ENCODE results near the gene UBE2QL1.

GRCh38 chr5:6475626-6476312, 27.1 kb downstream of the UBE2QL1 start:
- TF ChIP-seq CTCF (IDR thresholded peaks at IDR 0.05) = no peak
- TF ChIP-seq POLR2A (IDR thresholded peaks at IDR 0.05) = no peak

Measured in body of pancreas (tissue), 4 donors.